H1 (cell line): ENCODE measurements around the gene SETD1B. TPM values are rescaled to one million over a fixed set of nuclear protein-coding genes. Genes with fewer than 3 reads are reported as not detected.

Experiments used
- CBX5 ChIP-seq: fragments of 300-800, 300-1000 bp; sonication (generic); IDR thresholded peaks from 2 replicates; pipeline ENCODE4 v1.7.1; 2016; ENCODE audit warnings: antibody characterized with exemption, low read length, low read depth
- CHD7 ChIP-seq: fragments of 300-600 bp; sonication (generic); IDR thresholded peaks from 2 replicates; pipeline ENCODE4 v1.7.1; 2012; ENCODE audit warnings: low read length, moderate library complexity, mild to moderate bottlenecking, inconsistent platforms; ENCODE audit not compliant: insufficient replicate concordance
- CREB1 ChIP-seq: IDR thresholded peaks from 2 replicates; pipeline ENCODE4 v1.6.1; 2012; ENCODE audit warnings: inconsistent platforms
- EGR1 ChIP-seq: IDR thresholded peaks from 2 replicates; pipeline ENCODE4 v1.6.1; 2011; ENCODE audit warnings: low read depth, low read length, borderline replicate concordance
- polyA plus RNA-seq, 7 experiments: library from polyadenylated mRNA; depleted of rRNA in 3 of 7; stranded (reverse) in 5 of 7; unstranded in 2 of 7; fragments of >200 nt in 5 of 7; fragments of 200-250 nt in 2 of 7; gene quantifications; 1 replicate in 5 of 7; 2 replicates in 1 of 7; 4 replicates in 1 of 7; pipeline versions ENCODE4 v1.2.1 to v1.2.3, GENCODE V29; 2011 to 2013; ENCODE audit warnings: missing spikeins in 2 of 7, mixed read lengths in 2 of 7
- total RNA-seq: library from RNA; stranded (reverse); fragmentation: NEBNext Ultra II Directional; extraction: Animal tissue kit (Norgen Biotek cat#: 25700); gene quantifications from 2 replicates; pipeline ENCODE4 v1.2.1, GENCODE V29; 2021

Gene SETD1B
- total and polyA plus RNA-seq, 2 of the 8 experiments (the other 6 are each of a cell fraction or from before 2014, with no cell fraction given) = 1.3 to 17.7 TPM

DNA sequence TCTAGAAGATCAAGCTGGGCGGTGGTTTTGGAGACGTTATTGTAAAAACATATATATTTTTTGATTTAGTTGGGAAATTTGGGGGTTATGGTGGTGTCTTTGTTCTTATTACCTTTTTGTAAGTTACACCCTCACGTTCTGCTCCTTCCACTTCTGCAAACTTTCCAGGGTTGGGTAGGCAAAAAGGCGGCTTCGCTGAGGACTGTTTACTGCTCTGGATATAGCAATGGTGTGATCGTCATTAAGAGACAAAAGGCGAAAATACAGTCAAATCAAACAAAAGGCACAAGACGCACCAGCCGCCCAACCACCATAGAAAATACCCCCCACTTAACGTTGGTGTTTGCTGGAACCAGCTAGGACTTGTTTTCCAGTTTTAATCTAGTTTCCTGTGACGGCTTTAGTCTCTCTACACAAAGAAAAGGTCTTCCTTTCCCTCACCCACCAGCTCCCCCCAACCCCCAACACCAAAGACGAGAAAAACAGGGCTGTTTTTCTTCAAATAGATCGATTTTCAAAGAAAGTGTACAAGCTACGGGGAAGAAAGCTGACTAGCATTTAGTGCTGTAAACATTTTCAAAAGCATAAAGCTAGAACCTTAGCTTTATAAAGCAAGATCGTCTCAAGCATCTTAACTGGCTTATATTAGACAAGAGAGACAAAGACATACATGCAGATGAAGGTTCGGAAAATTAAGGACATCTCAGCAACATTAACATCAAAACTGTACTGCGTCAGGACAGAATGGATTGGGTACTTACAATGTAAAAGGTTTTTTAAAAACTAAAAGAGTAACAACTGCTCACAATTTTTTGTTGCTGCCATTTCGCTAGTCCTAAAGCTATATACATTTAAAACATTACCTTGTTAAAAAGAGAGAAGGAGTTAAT lies 2.0 kb upstream of the SETD1B start (continued):
- TF ChIP-seq CHD7 (no peak), CBX5 (no peak), CREB1 (no peak), EGR1 (no peak)
